GM12878 (cell line): Measurements from ENCODE around the gene TTYH1. TPM values are rescaled to one million over a fixed set of nuclear protein-coding genes. Genes with fewer than 3 reads are reported as not detected.

ENCODE experiments used
- CBX5 ChIP-seq: sonication (generic); IDR thresholded peaks from 2 replicates; pipeline ENCODE4 v1.6.1; 2016; ENCODE audit warnings: low read depth, moderate library complexity, mild to moderate bottlenecking, inconsistent platforms
- CEBPB ChIP-seq, 2 experiments: fragments of 150-350 bp in 1 of 2; IDR thresholded peaks; 2 replicates each; pipeline ENCODE4 v1.6.1; 2012 to 2014; ENCODE audit warnings: low read depth in 2 of 2, low read length in 2 of 2, borderline replicate concordance in 1 of 2, inconsistent platforms in 1 of 2
- CHD1 ChIP-seq: IDR thresholded peaks from 2 replicates; pipeline ENCODE4 v1.6.1; 2012; ENCODE audit warnings: low read depth, low read length, improper control_type of control experiment
- CREM ChIP-seq: IDR thresholded peaks from 2 replicates; pipeline ENCODE4 v1.6.1; 2014; ENCODE audit warnings: antibody characterized with exemption, low read depth
- DPF2 ChIP-seq: fragments of 450-650 bp; IDR thresholded peaks from 2 replicates; pipeline ENCODE4 v1.6.1; 2017; ENCODE audit warnings: mild to moderate bottlenecking
- EGR1 ChIP-seq, 2 experiments: IDR thresholded peaks; 1 replicate in 1 of 2; 2 replicates in 1 of 2; pipeline ENCODE4 v1.6.1; 2011 to 2012; ENCODE audit warnings: low read depth in 2 of 2, low read length in 2 of 2, borderline replicate concordance in 1 of 2, mild to moderate bottlenecking in 1 of 2, moderate library complexity in 1 of 2
- FOS ChIP-seq: IDR thresholded peaks from 3 replicates; pipeline ENCODE4 v1.6.1; 2011; ENCODE audit warnings: borderline replicate concordance; ENCODE audit not compliant: insufficient read length; ENCODE audit errors: extremely low read depth
- HDAC6 ChIP-seq: fragments of 200-600 bp; sonication (generic); IDR thresholded peaks from one replicate; pipeline ENCODE4 v1.8.0; 2017; ENCODE audit warnings: antibody characterized with exemption; ENCODE audit not compliant: unreplicated experiment
- HDGF ChIP-seq: fragments of 450-650 bp; IDR thresholded peaks from 2 replicates; pipeline ENCODE4 v1.6.1; 2016; ENCODE audit warnings: antibody characterized with exemption
- JUNB ChIP-seq: IDR thresholded peaks from 2 replicates; pipeline ENCODE4 v1.6.1; 2016; ENCODE audit warnings: antibody characterized with exemption, mild to moderate bottlenecking
- KLF5 ChIP-seq: fragments of 450-650 bp; IDR thresholded peaks from 2 replicates; pipeline ENCODE4 v1.6.1; 2014; ENCODE audit warnings: mild to moderate bottlenecking; ENCODE audit not compliant: partially characterized antibody
- LARP7 ChIP-seq: fragments of 450-650 bp; IDR thresholded peaks from 2 replicates; pipeline ENCODE4 v1.6.1; 2017; ENCODE audit warnings: mild to moderate bottlenecking
- MEF2A ChIP-seq: IDR thresholded peaks from 2 replicates; pipeline ENCODE4 v1.6.1; 2011; ENCODE audit warnings: low read depth, mild to moderate bottlenecking, low read length, moderate library complexity; ENCODE audit not compliant: insufficient read depth
- MEF2B ChIP-seq: fragments of 450-650 bp; IDR thresholded peaks from 2 replicates; pipeline ENCODE4 v1.6.1; 2018; ENCODE audit warnings: mild to moderate bottlenecking, moderate library complexity; ENCODE audit not compliant: partially characterized antibody, poor library complexity, severe bottlenecking
- MLLT1 ChIP-seq: fragments of 450-650 bp; IDR thresholded peaks from 2 replicates; pipeline ENCODE4 v1.6.1; 2016; ENCODE audit warnings: mild to moderate bottlenecking
- NR2F1 ChIP-seq: fragments of 450-650 bp; conservative IDR thresholded peaks from 2 replicates; pipeline ENCODE4 v1.6.1; 2017; ENCODE audit warnings: mild to moderate bottlenecking
- PAX5 ChIP-seq: IDR thresholded peaks from 2 replicates; pipeline ENCODE4 v1.6.1; 2011; ENCODE audit warnings: low read depth, low read length, borderline replicate concordance
- PML ChIP-seq: IDR thresholded peaks from 2 replicates; pipeline ENCODE4 v1.6.1; 2012; ENCODE audit warnings: low read length, inconsistent platforms
- POLR2A ChIP-seq: IDR thresholded peaks from 2 replicates; pipeline ENCODE4 v1.6.1; 2011; ENCODE audit warnings: low read depth, mild to moderate bottlenecking, low read length
- RB1 ChIP-seq: fragments of 450-650 bp; formaldehyde crosslinking; IDR thresholded peaks from 2 replicates; pipeline ENCODE4 v1.6.1; 2017; ENCODE audit warnings: mild to moderate bottlenecking, borderline replicate concordance
- RELA ChIP-seq: fragments of 450-650 bp; IDR thresholded peaks from 2 replicates; pipeline ENCODE4 v1.8.0; 2014; ENCODE audit warnings: borderline replicate concordance; ENCODE audit not compliant: partially characterized antibody
- SMARCA5 ChIP-seq: fragments of 450-650 bp; IDR thresholded peaks from 2 replicates; pipeline ENCODE4 v1.6.1; 2017; ENCODE audit warnings: mild to moderate bottlenecking
- STAT3 ChIP-seq: IDR thresholded peaks from 2 replicates; pipeline ENCODE4 v1.6.1; 2011; ENCODE audit warnings: low read depth, low read length, improper control_type of control experiment
- SUPT20H ChIP-seq: IDR thresholded peaks from 2 replicates; pipeline ENCODE4 v1.6.1; 2011; ENCODE audit warnings: low read depth, mild to moderate bottlenecking, low read length, moderate library complexity, borderline replicate concordance; ENCODE audit not compliant: control insufficient read depth
- USF2 ChIP-seq: IDR thresholded peaks from 2 replicates; pipeline ENCODE4 v1.6.1; 2011; ENCODE audit warnings: low read depth, low read length, improper control_type of control experiment, borderline replicate concordance
- polyA plus RNA-seq, 11 experiments: library from polyadenylated mRNA; depleted of rRNA in 4 of 11; unstranded in 6 of 11; stranded (reverse) in 5 of 11; fragments of >200 nt; fragmentation: Nextera tagmentation in 4 of 11; fragmentation: Illumina TruSeq in 1 of 11; extraction: Ambion mirVana in 4 of 11; extraction: Trizol in 1 of 11; gene quantifications; 1 replicate in 1 of 11; 2 replicates in 10 of 11; pipeline versions ENCODE4 v1.2.1 to v1.2.3, GENCODE V29; 2011 to 2016; ENCODE audit warnings: inconsistent platforms in 2 of 11, missing spikeins in 2 of 11, low read depth in 1 of 11
- total RNA-seq, 4 experiments: library from RNA; depleted of rRNA in 3 of 4; stranded (reverse); fragments of >200 nt in 3 of 4; fragmentation: Illumina TruSeq in 1 of 4; extraction: Trizol in 1 of 4; gene quantifications; 2 replicates each; pipeline versions ENCODE4 v1.2.1 to v1.2.3, GENCODE V29; 2013 to 2021
- TF ChIP-seq, protein P1 (sequence below): fragments of 450-650 bp; IDR thresholded peaks from 2 replicates; pipeline ENCODE4 v1.6.1; 2014; ENCODE audit warnings: mild to moderate bottlenecking
- TF ChIP-seq, protein P2 (sequence below), 3 experiments: IDR thresholded peaks in 2 of 3; conservative IDR thresholded peaks in 1 of 3; 2 replicates each; pipeline ENCODE4 v1.5.1; 2011; ENCODE audit warnings: low read depth in 3 of 3, low read length in 3 of 3, mild to moderate bottlenecking in 3 of 3, control low read depth in 2 of 3, moderate library complexity in 2 of 3, inconsistent platforms in 1 of 3, mixed read lengths in 1 of 3; ENCODE audit not compliant: control insufficient read depth in 2 of 3, insufficient read depth in 1 of 3; ENCODE audit errors: extremely low read depth in 1 of 3

The TTYH1 gene
- total and polyA plus RNA-seq, 10 of the 15 experiments (the other 5 are each of a cell fraction or from before 2014, with no cell fraction given) = 0.01 to 0.36 (median 0.09) TPM; not detected in 3

DNA sequence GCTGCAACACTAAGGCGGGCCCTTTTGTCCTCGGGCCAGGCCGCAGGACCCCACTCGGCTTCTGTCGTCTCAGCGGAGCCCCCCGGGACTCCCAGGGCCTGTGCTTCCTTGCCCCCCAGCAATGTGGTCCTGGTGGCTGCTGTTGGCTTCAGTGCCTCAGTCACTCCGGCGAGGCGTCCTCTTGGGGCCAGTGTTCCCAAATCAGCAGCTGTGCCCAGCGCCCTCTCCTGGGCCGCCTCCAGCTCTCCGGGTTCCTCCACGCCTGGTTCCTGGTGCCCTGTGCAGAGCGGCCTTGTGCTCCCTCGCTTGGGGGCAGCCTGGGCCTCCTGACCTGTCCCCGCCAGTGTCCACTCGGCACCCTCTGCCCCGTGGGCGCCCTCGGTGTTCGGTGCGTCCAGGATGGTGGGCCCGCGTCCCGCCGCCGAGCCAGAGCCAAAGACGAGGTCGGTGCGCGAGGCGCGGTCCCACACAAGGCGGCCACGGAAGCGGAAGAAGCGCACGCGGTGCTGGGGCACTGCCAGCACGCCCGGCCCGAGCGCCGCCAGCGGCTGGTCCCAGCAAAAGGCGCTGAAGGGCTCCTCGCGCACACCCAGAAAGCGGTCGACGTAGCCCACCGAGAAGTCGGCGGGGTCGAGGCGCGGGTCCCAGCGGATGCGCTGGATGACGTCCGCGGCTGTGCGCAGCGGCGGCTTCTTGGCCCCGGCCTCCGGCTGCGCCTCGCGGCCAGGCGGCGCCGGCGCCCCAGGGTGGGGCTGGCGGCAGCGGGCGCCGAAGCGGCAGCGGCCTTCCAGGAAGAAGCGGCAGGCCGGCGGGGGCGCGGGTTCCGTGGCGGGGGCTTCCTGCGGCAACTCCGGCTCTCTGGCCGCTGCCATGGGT, 47.6 kb downstream of the TTYH1 start (continued):
- TF ChIP-seq CREM (0 out of 2 replicates have a peak, but pooled peaks have one; percentile 1), JUNB (no peak), NR2F1 (peak; percentile 73), CEBPB (IDR thresholded peaks at IDR 0.05; ENCODE audit: borderline replicate concordance in 1 of 2, low read depth in 2 of 2, low read length in 2 of 2) (no peak), RELA (no peak), KLF5 (no peak), USF2 (no peak), SUPT20H (no peak), RB1 (0 out of 2 replicates have a peak, but pooled peaks have one; percentile 63), STAT3 (no peak), HDAC6 (peak; percentile 80), MEF2A (no peak), PAX5 (peak; percentile 33; the same call in 1 of the 2 replicates), MLLT1 (no peak), SMARCA5 (peak; percentile 84), MEF2B (no peak), HDGF (no peak), POLR2A (peak; percentile 79), EGR1 (IDR thresholded peaks at IDR 0.05; ENCODE audit: borderline replicate concordance in 1 of 2, low read depth in 2 of 2, low read length in 2 of 2) (no peak), CHD1 (no peak), LARP7 (peak; percentile 97), DPF2 (peak; percentile 94), FOS (no peak), PML (no peak), CBX5 (no peak)
- TF ChIP-seq, protein P1, sequence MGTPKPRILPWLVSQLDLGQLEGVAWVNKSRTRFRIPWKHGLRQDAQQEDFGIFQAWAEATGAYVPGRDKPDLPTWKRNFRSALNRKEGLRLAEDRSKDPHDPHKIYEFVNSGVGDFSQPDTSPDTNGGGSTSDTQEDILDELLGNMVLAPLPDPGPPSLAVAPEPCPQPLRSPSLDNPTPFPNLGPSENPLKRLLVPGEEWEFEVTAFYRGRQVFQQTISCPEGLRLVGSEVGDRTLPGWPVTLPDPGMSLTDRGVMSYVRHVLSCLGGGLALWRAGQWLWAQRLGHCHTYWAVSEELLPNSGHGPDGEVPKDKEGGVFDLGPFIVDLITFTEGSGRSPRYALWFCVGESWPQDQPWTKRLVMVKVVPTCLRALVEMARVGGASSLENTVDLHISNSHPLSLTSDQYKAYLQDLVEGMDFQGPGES = no peak
- TF ChIP-seq, protein P2, sequence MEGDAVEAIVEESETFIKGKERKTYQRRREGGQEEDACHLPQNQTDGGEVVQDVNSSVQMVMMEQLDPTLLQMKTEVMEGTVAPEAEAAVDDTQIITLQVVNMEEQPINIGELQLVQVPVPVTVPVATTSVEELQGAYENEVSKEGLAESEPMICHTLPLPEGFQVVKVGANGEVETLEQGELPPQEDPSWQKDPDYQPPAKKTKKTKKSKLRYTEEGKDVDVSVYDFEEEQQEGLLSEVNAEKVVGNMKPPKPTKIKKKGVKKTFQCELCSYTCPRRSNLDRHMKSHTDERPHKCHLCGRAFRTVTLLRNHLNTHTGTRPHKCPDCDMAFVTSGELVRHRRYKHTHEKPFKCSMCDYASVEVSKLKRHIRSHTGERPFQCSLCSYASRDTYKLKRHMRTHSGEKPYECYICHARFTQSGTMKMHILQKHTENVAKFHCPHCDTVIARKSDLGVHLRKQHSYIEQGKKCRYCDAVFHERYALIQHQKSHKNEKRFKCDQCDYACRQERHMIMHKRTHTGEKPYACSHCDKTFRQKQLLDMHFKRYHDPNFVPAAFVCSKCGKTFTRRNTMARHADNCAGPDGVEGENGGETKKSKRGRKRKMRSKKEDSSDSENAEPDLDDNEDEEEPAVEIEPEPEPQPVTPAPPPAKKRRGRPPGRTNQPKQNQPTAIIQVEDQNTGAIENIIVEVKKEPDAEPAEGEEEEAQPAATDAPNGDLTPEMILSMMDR (IDR thresholded peaks at IDR 0.05 in 2 of 3, conservative IDR thresholded peaks at IDR 0.05 in 1 of 3; ENCODE audit: control insufficient read depth in 2 of 3, extremely low read depth in 1 of 3, insufficient read depth in 1 of 3, low read depth in 3 of 3, low read length in 3 of 3) = peak in 2 of 3 experiments; percentile 11 to 16; a peak in 2 of 6 replicates
